GM19193 (cell line): Measurements from ENCODE around the gene BLNK.

Experiments used
- POLR2A ChIP-seq: IDR thresholded peaks from 4 replicates; pipeline ENCODE4 v1.6.1; 2011; ENCODE audit not compliant: insufficient read depth, insufficient read length; ENCODE audit errors: extremely low read depth

Gene BLNK

DNA sequence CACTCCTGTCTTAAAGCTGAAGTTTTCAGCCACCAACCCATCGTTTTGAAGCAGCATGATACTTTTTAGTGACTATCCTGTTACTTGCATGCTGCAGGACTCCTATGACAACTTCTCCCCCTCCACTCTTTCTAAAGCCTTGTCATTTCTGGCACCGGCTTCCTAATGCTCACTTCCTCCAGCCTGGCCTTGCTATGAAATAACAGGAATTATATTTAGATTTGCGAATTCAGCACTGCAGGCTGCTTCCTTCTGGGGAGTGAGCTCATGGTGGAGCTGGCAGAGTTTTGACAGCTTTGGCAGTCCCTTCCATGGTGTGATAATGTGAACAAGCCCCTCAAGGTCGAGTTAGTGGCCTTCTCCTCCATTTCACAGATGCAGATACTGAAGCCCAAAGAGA is 13.4 kb downstream of the BLNK start:
- TF ChIP-seq POLR2A, result no peak

DNA sequence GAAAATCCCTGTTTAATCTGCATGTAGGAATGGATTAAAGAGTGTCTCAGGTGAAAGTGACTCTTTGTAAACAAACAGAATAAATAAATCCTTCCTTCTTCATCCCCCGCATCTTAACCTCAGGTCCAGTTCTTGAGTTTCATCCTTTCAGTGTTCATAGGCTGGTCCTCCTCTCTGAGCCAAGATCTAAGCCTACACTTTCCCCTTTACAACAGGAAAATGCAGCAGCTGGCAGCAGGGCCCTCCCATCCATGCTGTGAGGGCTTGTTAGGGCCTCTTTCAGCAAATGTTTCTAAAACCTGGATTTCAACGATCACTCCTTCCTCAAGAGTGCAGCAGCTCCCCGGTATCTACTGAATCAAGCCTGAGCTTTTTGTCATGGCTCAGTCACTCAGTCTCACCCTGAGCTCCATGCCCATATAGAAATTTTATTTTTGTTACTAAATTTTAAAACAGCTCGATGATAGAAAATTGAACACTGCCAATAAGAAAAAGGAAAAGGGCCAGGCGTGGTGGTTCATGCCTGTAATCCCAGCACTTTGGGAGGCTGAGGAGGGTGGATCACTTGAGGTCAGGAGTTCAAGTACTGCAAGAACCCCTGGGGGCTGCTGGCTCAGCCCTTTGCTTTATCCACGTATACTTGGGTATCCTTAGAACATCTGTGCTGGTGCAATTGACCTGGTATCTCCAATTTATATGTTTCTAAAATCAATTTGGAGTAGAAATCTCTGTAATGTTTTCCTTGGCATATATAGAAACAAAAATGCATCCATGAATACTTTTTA is 15.6 kb downstream of the BLNK start:
- TF ChIP-seq POLR2A, result no peak

DNA sequence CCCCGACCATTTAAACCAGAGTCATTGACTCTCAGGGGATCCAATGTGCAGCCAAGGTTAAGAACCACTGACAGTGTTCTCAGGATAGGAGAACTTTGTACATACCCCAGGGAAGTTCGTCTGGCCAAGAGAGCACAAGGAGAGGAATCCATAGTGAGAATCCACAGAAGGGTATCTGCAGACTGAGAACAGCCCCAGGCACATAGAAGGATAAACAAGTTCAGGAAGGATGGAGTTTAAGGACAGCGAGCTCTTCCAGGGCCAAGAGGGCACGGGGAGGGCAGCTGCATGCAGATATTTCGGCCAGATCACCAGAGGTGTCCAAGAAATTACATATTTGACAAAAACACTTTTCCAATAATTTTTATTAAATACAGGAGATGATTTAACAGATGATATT is 16.4 kb downstream of the BLNK start:
- no peak for TF ChIP-seq POLR2A

DNA sequence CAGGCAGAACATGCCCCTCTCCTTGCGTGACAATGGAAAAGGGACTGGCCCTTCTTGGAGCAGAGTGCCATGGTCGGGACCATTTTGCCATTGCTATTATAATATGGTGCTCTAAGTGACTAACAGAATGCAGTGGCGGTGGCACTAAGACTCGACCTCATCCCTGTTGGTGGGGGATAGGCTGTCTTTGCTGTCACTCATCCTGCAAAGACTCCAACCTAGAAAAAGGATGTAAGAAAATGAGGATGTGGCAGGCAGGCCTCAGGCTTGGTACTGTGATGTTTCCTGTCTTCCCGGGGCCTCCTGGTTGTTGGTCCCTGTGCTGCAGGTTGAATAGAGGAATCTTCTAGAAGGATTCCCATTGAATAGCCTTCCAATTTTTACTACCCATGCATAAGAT is 18.6 kb downstream of the BLNK start:
- TF ChIP-seq POLR2A, result no peak

GRCh38 chr10:96250349-96250748 is 21.0 kb downstream of the BLNK start:
- TF ChIP-seq POLR2A, result no peak

GRCh38 chr10:96249264-96249663 is 22.1 kb downstream of the BLNK start:
- TF ChIP-seq POLR2A, result no peak

DNA sequence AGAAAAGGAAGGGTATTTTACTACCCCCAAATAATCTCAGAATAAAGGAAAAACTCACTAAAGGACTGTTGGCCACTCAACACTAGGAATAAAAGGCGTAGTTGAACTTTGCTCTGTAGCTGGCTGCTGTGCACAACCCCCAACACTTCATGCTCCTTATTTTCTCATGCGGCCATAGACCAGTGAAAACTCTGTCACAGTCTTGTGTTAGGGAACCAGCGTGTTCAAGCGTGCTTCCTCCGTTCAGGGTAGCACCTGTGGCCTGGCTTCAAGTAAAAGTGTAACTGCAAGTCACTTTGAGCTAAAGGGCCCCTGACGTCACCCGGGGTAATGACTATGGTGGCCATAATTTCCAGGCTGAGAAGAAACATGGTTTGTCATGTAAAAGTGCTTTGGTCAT is 27.0 kb downstream of the BLNK start:
- no peak for TF ChIP-seq POLR2A

GRCh38 chr10:96243296-96243695 is 28.1 kb downstream of the BLNK start:
- TF ChIP-seq POLR2A, result no peak

GRCh38 chr10:96242822-96243221 is 28.5 kb downstream of the BLNK start:
- TF ChIP-seq POLR2A, result no peak

- TF ChIP-seq POLR2A, result no peak
Measured at GRCh38 chr10:96238646-96239623, 32.4 kb downstream of the BLNK start.

GRCh38 chr10:96236876-96237275 is 34.5 kb downstream of the BLNK start:
- TF ChIP-seq POLR2A, result no peak

GRCh38 chr10:96236090-96236478 is 35.3 kb downstream of the BLNK start:
- no peak for TF ChIP-seq POLR2A

GRCh38 chr10:96235326-96236089 is 35.9 kb downstream of the BLNK start:
- no peak for TF ChIP-seq POLR2A

DNA sequence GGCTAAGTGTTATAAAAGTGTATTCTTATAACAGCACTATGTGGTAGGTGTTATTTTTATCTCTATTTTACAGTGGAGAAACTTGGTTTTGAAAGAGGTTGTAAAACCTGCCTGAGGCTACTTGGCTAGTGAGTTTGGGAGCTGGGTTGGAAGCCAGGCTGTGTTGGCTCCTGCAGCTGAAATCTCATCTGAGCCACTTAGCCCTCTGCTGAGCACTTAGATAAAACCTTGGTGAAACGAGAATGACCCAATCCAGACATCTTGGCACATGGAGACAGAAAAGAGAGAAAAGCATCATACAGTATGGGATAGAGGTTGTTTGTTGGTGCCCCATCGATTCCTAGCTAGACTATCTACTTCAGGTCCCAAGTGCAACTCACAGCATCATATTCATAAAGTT is 37.4 kb downstream of the BLNK start:
- no peak for TF ChIP-seq POLR2A

DNA sequence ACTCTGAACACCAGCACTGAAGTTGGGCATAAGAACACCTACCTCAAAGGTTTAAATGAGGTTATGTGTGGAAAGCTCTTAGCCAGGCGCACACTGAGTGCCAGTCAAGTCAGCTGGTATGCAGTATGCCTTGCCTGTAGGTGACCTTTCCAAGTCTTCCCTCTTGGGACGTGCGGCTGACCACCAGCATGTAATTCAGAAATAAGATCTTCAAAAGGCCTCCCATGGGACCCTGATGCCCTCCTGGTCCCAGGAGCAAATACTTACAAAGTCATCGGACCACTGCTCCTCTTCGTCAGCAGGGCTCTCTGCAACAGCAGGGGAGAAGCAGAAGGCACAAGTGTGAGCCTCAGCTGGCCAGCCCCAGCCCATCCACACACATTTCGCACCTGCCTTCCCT is 40.8 kb downstream of the BLNK start:
- no peak for TF ChIP-seq POLR2A
